GM10248 (cell line): ENCODE measurements around the gene CNTNAP2.

Experiments used
- CTCF ChIA-PET: fragments of 300-600 bp; sonication (Branson Sonifier 250); formaldehyde crosslinking; extraction: SDS; loops from one replicate; lab custom pipeline; 2021; ENCODE audit warnings: antibody characterized with exemption; lab: Yijun Ruan, JAX
- POLR2A ChIA-PET: fragments of 350-650 bp; sonication (Branson Sonifier 250); formaldehyde crosslinking; extraction: SDS; loops from one replicate; lab custom pipeline; 2020; ENCODE audit warnings: antibody characterized with exemption; lab: Yijun Ruan, JAX
- DNase-seq: peaks from one replicate; pipeline ENCODE4 v3.0.0; 2012; ENCODE audit errors: extremely low spot score
- CTCF ChIP-seq: IDR thresholded peaks from 2 replicates; pipeline ENCODE4 v1.5.1; 2012; ENCODE audit warnings: mild to moderate bottlenecking, low read depth; ENCODE audit errors: extremely low read depth, missing control alignments, control extremely low read depth

The CNTNAP2 gene

GRCh38 chr7:148105853-148106252 lies 1989.3 kb downstream of the CNTNAP2 start:
- no peak for TF ChIP-seq CTCF
- no peak for DNase-seq
- CTCF ChIA-PET = interaction anchor here (1.2 kb wide), 1 partner anchor 19 kb away, joined by 3 read pairs; no protein-coding TSS in a partner anchor
- POLR2A ChIA-PET = no interaction called here

GRCh38 chr7:148107443-148108127 lies 1991.0 kb downstream of the CNTNAP2 start:
- ChIA-PET POLR2A (no interaction called here), CTCF (interaction anchor here (1.1 kb wide), 1 partner anchor 9 kb away, joined by 3 read pairs; no protein-coding TSS in a partner anchor)
- no peak for TF ChIP-seq CTCF
- DNase-seq = no peak

GRCh38 chr7:148108381-148108780 lies 1991.8 kb downstream of the CNTNAP2 start:
- TF ChIP-seq CTCF = no peak
- ChIA-PET CTCF (no interaction called here), POLR2A (no interaction called here)
- DNase-seq = no peak

GRCh38 chr7:148110097-148110868 lies 1993.7 kb downstream of the CNTNAP2 start:
- ChIA-PET CTCF (interaction anchor here (1.1 to 1.6 kb wide), 2 partner anchors 27 to 33 kb away, joined by 3 to 4 read pairs; no protein-coding TSS in a partner anchor), POLR2A (no interaction called here)
- DNase-seq = no peak
- no peak for TF ChIP-seq CTCF

- POLR2A ChIA-PET = no interaction called here
- CTCF ChIA-PET = no interaction called here
- no peak for TF ChIP-seq CTCF
- DNase-seq = no peak
These were observed 1998.2 kb downstream of the CNTNAP2 start for GRCh38 chr7:148114804-148115203.

- ChIA-PET CTCF (interaction anchor here (0.5 kb wide), 1 partner anchor 383 kb away, joined by 3 read pairs; no protein-coding TSS in a partner anchor), POLR2A (no interaction called here)
- no peak for DNase-seq
- no peak for TF ChIP-seq CTCF
These were observed 1998.7 kb downstream of the CNTNAP2 start for GRCh38 chr7:148115308-148115707.
